Measurements from ENCODE around the gene S100A1.

DNA sequence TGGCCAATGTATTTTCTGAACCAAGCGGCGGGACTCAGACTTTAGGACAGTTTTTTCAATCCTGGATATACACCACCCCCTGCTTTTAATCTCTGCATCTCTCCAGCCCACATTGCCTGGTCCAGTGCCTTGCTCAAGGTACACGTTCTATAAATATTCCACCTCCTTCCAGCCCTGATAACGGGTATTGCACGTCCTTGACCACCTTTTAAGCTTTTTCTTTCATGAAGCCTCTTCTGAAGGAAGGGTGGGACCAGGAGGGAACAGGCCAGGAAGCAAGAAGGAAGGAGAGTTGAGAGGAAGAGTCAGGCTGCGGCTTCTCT lies 18.7 kb upstream of the S100A1 start:
- TF ChIP-seq JUN (IDR thresholded peaks at IDR 0.05; ENCODE audit: low read depth, low read length) (no peak), POLR2A (IDR thresholded peaks at IDR 0.05; ENCODE audit: control extremely low read depth in 1 of 2, low read depth in 2 of 2, low read length in 2 of 2) (no peak), FOSL1 (IDR thresholded peaks at IDR 0.05; ENCODE audit: insufficient read depth, low read depth, low read length) (no peak), SRF (IDR thresholded peaks at IDR 0.05; ENCODE audit: low read depth, low read length) (no peak), HDAC6 (IDR thresholded peaks at IDR 0.05; ENCODE audit: low read depth, low read length) (no peak), SUZ12 (IDR thresholded peaks at IDR 0.05; ENCODE audit: low read length) (no peak), POLR2AphosphoS5 (IDR thresholded peaks at IDR 0.05; ENCODE audit: low read depth, low read length) (no peak), BACH1 (IDR thresholded peaks at IDR 0.05; ENCODE audit: low read length) (no peak)

Measured in H1 (cell line).